Measurements from ENCODE around the gene AP1AR.
"Not testable (repeated sequence)": the region's sequence is repeated elsewhere in the genome, so short reads cannot be mapped to it uniquely, and the experiment has no call there.

The AP1AR gene

GRCh38 chr4:112279025-112279881, 47.7 kb downstream of the AP1AR start:
- no peak for DNase-seq (ENCODE audit: low read depth)

- DNase-seq (ENCODE audit: low read depth), result no peak
These were observed 48.3 kb downstream of the AP1AR start for GRCh38 chr4:112279882-112280315.

- DNase-seq (ENCODE audit: low read depth), result no peak
These were observed 48.9 kb downstream of the AP1AR start for GRCh38 chr4:112280386-112281056.

- DNase-seq (ENCODE audit: low read depth), result not testable (repeated sequence)
These were observed 50.4 kb downstream of the AP1AR start for GRCh38 chr4:112281895-112282398.

- no peak for DNase-seq (ENCODE audit: low read depth)
These were observed 51.5 kb downstream of the AP1AR start for GRCh38 chr4:112282860-112283667.

DNA sequence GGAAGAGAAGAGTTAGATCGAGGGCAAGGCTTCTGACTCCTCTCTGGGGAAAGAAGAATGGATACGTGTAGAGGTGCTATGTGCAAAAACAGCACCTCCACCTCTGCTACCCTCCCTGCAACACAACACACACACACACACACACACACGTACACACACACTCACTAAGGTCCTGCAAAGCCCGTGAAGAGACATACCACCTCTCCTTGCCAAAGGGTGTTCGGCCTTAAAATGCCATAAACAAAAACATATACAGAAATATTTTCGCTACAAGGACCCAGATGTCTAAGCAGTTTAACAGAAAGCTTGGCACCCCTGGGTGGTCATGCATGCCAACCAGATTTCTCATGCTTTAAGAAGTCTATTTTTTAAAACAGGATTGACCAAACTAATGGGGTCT, 52.6 kb downstream of the AP1AR start:
- DNase-seq (ENCODE audit: low read depth), result no peak

- no peak for DNase-seq (ENCODE audit: low read depth)
These were observed 53.2 kb downstream of the AP1AR start for GRCh38 chr4:112284662-112285411.

- DNase-seq (ENCODE audit: low read depth), result no peak
These were observed 55.8 kb downstream of the AP1AR start for GRCh38 chr4:112287258-112287989.

- no peak for DNase-seq (ENCODE audit: low read depth)
These were observed 56.9 kb downstream of the AP1AR start for GRCh38 chr4:112288455-112288854.

- DNase-seq (ENCODE audit: low read depth), result no peak
These were observed 58.0 kb downstream of the AP1AR start for GRCh38 chr4:112289407-112290253.

DNA sequence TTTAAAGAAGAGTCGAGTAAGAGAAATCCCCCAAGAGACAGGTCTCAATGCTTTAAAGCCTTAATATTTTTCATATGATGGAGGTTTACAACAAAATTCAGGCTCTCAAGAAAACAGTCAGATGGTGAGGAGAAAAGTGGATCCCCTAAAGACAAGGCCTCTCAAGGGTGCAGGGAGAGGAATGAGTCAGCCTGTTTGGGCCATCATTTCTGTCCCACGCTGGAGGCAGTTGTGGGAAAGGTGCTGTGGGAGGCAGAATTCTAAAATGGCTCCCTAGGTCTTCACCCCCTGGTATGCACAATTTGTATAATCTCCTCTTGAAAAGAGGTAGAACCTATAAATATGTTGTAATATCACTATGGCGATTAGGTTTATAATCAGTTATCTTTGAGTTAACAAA, 58.8 kb downstream of the AP1AR start:
- DNase-seq (ENCODE audit: low read depth), result no peak

GRCh38 chr4:112296949-112297880, 65.6 kb downstream of the AP1AR start, which contains the start of gene ALPK1:
TSS of gene ALPK1 (plus strand) at chr4:112297369.
- DNase-seq (ENCODE audit: low read depth), result no peak

- DNase-seq (ENCODE audit: low read depth), result no peak
These were observed 68.1 kb downstream of the AP1AR start for GRCh38 chr4:112299721-112300120.

DNA sequence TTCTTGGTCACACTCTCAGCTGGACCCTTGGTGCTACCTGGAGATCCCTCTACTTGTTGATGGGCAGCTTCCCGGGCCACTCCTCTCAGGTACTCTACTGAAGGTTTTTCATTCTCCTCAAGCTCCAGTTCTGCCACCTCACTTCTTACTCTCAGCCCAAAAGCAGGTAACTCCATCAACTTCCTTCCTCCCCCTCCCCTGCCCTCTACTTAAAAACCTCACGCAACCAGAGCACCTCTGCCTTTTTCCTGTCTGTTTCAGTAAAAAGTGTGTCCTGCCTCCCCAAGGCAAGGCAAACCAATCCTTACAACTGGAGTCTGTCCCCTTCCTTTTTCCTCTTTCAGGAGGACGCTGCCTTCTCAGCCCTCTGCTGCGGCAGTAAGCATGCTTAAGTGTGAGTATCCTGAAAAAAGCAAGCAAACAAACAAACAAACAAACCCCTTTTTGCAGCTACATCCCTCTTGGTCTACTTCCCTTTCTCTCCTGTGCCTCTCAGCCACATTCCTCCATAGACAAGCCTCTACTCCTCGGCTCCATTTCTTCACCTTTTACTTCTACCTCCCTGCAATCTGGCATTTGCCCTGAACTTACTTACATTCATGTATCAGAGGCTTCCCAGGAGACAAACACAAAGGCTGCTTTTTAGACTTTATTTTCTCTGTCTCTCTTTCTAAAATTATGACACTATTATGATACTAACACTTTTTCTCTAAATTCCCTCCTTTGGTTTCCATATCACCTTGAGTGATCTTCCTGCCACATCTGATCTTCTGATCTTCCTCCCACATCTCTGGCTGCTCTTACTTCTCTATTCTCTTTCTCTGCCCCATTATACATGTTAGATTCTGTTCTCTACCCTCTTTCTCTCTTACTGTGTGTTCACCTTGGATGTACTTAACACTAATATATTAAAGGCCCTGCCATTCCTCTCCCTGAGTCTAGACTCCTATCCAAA, 71.0 kb downstream of the AP1AR start:
- DNase-seq (ENCODE audit: low read depth), result no peak

DNA sequence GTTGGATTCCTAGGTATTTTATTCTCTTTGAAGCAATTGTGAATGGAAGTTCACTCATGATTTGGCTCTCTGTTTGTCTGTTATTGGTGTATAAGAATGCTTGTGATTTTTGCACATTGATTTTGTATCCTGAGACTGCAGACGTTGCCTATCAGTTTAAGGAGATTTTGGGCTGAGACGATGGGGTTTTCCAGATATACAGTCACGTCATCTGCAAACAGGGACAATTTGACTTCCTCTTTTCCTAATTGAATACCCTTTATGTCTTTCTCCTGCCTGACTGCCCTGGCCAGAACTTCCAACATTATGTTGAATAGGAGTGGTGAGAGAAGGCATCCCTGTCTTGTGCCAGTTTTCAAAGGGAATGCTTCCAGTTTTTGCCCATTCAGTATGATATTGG, 73.9 kb downstream of the AP1AR start:
- not testable (repeated sequence) for DNase-seq (ENCODE audit: low read depth)

DNA sequence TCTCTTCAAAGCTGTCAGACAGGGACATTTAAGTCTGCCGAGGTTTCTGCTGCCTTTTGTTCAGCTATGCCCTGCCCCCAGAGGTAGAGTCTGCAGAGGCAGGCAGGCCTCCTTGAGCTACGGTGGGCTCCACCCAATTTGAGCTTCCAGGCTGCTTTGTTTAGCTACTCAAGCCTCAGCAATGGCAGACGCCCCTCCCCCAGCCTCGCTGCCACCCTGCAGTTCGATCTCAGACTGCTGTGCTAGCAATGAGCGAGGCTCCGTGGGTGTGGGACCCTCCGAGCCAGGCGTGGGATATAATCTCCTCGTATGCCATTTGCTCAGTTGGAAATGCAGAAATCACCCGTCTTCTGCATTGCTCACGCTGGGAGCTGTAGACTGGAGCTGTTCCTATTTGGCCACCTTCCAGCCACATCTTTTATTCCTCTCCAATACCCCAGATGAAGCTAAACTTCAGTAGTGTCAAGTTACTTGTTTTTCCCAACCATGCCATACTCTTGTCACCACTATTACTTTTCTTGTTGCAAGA, 77.7 kb downstream of the AP1AR start:
- not testable (repeated sequence) for DNase-seq (ENCODE audit: low read depth)

DNA sequence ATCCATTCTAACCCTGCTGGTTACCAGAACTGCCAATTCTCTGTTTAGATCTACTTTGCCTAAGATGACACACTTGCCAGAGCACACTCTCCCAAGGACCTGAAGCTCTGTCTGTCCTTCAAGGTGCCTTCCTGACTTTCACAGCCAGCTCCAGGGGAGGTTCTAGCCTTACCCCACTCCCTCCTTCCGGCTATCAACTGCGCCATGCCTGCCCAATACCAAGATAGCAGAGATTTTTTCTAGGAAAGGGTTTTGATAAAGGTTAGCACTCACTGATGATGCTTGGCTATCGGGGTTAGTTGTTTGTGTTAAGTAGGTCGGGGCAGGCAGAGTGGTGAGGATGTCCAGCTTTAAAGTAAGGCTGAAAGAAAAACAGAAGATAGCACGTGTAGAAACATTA, 79.9 kb downstream of the AP1AR start:
- no peak for DNase-seq (ENCODE audit: low read depth)

Measured in stimulated activated CD8-positive, alpha-beta memory T cell treated with anti-CD3 and anti-CD28 coated beads, Interleukin-7, amount 100 ng/mL, for 24 hours (primary cell).